ENCODE data around the gene IRGQ.
"Not testable (repeated sequence)": the region's sequence is repeated elsewhere in the genome, so short reads cannot be mapped to it uniquely, and the experiment has no call there.

The IRGQ gene

GRCh38 chr19:43624933-43625332 is 29.0 kb upstream of the IRGQ start:
- no peak for FAIRE-seq

- no peak for FAIRE-seq
Measured at GRCh38 chr19:43623889-43624670, 28.1 kb upstream of the IRGQ start.

- no peak for FAIRE-seq
Measured at GRCh38 chr19:43622956-43623355, 27.0 kb upstream of the IRGQ start.

- FAIRE-seq: no peak
Measured at GRCh38 chr19:43622070-43622469, 26.1 kb upstream of the IRGQ start.

- no peak for FAIRE-seq
Measured at GRCh38 chr19:43620061-43621001, 24.4 kb upstream of the IRGQ start.

GRCh38 chr19:43619262-43620060 is 23.5 kb upstream of the IRGQ start, which contains the start of gene ZNF428:
TSS of gene ZNF428 (minus strand) at chr19:43619629. CDS start at chr19:43614304, 5,325 bp downstream.
- peak; percentile 17 for FAIRE-seq

DNA sequence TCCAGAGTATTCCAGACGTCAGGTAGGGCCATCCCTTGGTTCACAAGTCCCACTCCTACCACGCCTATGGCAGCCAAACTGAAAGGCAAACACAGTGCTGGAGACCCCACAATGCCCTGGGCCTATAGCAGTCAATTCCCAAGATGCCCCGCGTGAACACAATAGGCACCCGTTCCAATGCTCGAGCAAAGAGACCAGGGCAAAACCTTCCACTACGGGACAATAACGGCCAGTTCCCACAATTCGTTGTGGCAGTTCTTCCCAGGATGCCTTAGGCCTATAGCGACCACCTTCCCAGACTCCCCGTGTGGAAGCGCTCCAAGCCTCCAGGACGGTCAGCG is 23.0 kb upstream of the IRGQ start:
- FAIRE-seq: no peak

GRCh38 chr19:43616954-43617353 is 21.0 kb upstream of the IRGQ start:
- no peak for FAIRE-seq

- no peak for FAIRE-seq
Measured at GRCh38 chr19:43616306-43616705, 20.4 kb upstream of the IRGQ start.

- FAIRE-seq: no peak
Measured at GRCh38 chr19:43612374-43612773, 16.4 kb upstream of the IRGQ start.

- FAIRE-seq: no peak
Measured at GRCh38 chr19:43611788-43612187, 15.9 kb upstream of the IRGQ start, which contains the start of gene SRRM5. TSS of gene SRRM5 (plus strand) at chr19:43612088. CDS start at chr19:43612122, 34 bp downstream.

DNA sequence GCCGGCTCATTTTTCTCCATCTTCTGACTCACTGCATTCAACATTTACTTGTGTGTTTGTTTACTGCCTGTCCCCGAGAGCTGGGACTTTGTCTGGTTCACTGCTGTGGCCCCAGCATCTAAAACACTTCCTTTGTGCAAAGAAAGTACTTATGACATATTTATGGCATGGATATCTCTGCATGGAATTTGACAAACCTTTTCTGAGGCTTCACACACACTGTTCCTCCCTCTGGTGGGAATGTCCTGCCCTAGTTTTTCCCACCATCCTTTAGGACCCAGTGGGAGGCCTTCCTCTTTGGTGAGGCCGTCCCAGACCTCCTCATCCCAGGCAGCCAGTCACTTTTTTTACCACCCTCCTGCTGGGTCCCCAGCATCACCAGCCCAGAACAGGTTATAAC is 14.6 kb upstream of the IRGQ start:
- FAIRE-seq: no peak

DNA sequence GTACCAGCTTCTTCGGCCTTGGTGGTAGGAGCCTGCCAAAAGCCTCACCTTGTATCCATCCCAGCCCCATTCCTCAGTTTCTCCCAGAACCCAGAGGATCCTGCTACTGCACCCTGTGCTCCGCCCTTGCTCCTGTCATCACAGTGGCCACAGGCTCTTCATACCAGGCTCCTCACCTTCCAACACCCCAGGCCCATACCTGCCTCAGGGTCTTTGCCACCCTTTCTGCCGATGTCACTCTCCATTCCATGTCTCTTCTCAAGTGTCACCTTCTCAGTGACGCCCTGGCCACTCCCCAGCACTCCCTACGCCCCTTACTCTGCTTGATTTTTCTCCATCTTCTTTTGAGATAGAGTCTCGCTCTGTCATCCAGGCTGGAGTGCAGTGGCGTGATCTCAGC is 13.9 kb upstream of the IRGQ start:
- FAIRE-seq: no peak

DNA sequence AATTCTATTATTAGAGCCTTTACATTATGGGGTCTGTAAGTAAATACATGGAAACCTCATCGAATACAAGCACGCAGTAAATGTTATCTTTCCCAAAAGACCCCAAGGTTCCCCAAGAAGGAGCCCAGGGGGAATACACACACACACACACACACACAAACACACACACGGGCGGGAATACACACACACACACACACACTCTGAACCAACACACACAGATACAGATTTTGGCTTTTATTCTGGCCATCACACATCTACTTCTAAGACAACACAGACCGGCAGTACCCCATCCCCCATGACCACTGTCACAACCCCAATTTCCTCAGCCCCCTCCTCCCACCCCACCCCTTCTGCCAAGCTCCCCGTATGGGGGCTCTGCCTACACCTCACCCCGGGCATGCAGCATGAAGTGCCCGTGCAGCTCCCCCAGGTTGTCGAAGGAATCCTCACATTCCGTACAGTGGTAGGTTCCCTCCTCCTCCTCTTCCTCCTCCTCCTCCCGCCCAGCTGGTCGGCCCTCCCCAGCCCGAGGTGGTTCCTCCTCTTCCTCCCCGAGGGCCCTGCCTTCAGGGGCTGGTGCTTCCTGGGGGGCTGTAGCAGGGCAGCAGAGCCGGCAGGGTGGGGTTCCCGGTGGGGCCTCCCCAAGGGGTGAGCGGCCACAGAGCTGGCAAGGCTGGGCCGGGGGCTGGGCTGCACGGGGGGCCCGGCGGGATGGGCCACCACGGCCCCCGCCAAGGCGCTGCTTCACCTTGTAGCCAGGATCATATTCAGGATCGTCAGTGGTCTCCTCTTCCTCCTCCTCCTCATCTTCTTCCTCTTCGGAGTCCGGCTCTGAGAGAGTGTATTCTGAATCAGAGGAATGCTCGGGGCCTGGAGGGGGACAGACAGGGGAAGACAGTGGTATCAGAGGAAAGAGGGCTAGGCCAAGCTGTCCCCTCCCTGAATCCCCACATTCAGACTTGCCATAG is 11.6 kb upstream of the IRGQ start:
- FAIRE-seq: no peak

DNA sequence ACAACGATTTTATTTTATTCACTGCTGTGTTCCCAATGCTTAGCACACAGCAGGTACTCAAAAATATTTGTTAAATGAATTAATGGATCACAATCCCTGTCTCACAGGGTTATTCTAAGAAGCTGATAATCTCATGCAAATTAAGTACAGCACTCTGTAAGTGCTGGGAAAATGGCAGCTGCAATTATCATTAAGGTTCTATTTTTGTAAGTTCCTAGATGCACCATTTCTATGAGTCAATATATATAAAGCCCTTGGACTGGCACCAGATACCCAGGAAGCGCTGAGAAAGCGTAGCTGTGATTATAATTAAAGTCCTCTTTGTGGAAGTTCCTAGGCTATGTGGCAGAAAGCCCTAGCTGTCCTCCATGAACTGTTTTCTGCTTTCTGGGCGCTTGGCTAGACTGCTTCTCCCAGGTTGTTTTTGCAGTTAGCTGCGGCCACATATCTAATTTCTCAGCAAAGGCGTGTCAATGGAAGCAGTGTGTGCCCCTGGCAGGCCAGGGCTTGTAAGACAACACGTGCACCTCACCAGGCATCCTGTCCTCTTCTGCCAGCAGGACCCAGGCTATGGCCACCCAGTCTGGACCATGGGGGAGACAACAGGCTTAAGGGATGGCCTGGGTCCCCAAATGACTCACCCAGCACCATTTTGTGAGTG is 10.8 kb upstream of the IRGQ start:
- FAIRE-seq: no peak

- no peak for FAIRE-seq
Measured at GRCh38 chr19:43605875-43606568, 10.1 kb upstream of the IRGQ start.

- not testable (repeated sequence) for FAIRE-seq
Measured at GRCh38 chr19:43600326-43600725, 4.4 kb upstream of the IRGQ start.

DNA sequence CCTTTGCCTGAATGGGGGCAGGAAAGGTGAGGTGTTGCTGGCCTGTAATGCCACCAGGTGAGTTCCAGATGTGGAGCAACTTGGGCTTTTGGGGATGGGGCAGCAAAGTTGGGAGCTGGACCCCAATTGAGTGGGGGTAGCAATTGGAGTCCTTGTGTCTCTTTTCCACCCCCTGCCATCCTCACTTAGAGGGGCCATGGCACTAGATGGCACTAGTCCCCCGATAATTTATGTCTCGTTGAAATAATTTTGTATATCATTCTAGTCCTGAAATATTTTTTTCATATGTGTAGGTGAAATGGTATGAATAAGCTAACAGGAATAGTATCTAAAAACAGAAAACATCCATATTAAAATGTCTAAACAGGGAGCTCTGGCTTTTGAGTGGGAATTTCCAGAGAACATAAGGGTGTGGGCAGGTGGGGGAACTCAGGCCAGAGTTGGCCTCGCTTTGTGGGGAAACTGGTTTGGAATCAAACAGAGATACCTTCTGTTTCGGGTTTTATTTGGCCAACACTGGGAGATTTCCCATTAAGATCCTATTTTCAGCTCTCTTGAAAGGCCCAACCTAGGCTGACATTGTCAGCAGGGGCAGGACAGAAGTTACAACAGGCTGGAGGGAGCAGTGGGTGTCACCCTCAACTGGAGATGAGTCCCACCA is 3.8 kb upstream of the IRGQ start:
- FAIRE-seq: no peak

- FAIRE-seq: no peak
Measured at GRCh38 chr19:43598445-43599240, 2.7 kb upstream of the IRGQ start.

All from islet of Langerhans (tissue), 1 donor.